Measurements from ENCODE around the gene USP5. TPM values are rescaled to one million over a fixed set of nuclear protein-coding genes. Genes with fewer than 3 reads are reported as not detected.
"Not testable (repeated sequence)": the region's sequence is repeated elsewhere in the genome, so short reads cannot be mapped to it uniquely, and the experiment has no call there.

The USP5 gene
- total RNA-seq, 1 donor from 2014 or later = 61.6 TPM

DNA sequence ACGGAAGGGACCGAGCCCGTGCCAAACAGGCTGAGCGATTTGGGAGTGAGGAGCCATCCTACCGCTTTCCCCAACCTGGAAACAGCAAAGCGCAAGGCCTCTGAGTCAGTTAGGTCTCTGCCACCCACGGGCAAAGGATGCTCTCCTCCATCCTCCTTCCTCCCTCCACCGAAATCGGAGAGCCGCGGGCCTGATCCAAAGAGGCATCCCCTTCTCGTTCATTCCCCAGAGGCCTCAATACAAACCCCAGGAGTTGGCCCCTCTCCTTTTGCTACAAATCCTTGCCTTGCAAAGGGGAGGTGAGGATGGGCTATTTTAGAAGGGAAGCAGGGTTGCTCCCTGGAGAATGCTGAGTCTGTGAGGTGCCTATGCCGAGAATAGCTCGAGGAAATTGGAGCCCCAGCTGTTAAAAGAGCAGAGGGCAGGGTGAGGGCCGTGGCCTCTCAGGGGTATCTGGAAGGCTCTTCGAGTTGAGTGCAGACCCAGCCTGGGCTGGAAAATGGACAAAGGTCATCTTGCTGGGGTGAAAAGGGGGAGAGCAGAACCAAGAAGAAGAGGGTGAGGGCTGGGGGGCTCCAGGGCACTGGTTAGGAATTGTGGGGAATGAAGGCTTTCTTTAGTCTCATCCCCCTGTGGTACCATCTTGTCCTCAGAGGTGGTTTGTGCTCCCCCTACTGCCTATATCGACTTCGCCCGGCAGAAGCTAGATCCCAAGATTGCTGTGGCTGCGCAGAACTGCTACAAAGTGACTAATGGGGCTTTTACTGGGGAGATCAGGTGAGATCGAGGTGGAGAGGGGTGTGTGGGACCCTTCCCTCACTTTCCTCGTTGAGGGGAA, 16.5 kb downstream of the USP5 start:
- peaks cover 39 to 55% (median 44%) of the 10 kb centered on the region in 3 donors for H3K36me3 ChIP-seq (ENCODE audit: control insufficient read depth in 3 of 3, insufficient read depth in 3 of 3, low read length in 3 of 3)
- H3K9ac ChIP-seq (ENCODE audit: low read depth in 1 of 3, low read length in 3 of 3) = peak overlapping the region; percentile 92 to 98 (median 94)
- H3K9me3 ChIP-seq (ENCODE audit: control insufficient read depth in 3 of 3, low read length in 3 of 3) = no peaks in the 10 kb centered on the region
- no peaks in the 10 kb centered on the region for H3K27me3 ChIP-seq (ENCODE audit: control insufficient read depth in 3 of 3, insufficient read depth in 3 of 3, low read length in 3 of 3)
- H3K4me1 ChIP-seq (ENCODE audit: control insufficient read depth in 3 of 3, insufficient read depth in 3 of 3, low read length in 3 of 3) = peaks cover 51 to 64% (median 58%) of the 10 kb centered on the region in 3 donors
- H3K27ac ChIP-seq (ENCODE audit: low read depth, low read length) = peak overlapping the region; percentile 98
- H3K4me3 ChIP-seq (ENCODE audit: low read length in 3 of 3) = peak overlapping the region; percentile 80 to 94 (median 92)

DNA sequence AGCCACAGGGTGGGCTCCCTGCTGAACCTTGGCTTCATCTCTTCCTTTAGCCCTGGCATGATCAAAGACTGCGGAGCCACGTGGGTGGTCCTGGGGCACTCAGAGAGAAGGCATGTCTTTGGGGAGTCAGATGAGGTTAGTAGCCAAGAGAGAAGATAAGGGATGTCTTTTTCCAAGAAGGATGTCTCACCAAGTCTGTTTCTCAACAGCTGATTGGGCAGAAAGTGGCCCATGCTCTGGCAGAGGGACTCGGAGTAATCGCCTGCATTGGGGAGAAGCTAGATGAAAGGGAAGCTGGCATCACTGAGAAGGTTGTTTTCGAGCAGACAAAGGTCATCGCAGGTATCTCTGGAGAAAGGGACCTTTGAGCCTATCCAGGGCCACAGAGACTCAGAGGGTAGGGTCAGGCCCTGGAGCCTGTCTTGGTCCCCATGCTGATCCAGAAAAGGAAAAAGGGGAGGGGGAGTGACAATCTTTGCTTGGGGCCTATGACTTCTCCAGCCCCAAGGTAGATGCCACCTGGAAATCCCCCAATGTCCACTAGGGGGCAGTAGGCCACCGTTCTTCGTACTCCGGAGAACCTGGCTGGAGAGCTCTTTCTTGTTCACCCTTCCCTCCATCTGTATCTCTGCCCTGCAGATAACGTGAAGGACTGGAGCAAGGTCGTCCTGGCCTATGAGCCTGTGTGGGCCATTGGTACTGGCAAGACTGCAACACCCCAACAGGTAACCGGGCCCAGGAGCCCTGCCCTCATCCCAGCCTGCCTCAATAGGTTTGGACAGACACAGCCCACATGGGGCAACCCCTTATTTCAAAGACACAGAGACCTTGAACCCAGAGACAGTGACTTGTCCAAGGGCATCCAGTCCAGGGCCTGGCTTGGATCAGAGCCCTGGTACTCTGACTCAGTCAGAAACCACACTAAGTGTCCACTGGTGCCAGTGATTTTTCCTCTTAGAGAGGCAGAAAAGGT, 17.4 kb downstream of the USP5 start:
- Histone ChIP-seq H3K27ac (ENCODE audit: low read depth, low read length) (peak overlapping the region; percentile 98), H3K4me1 (ENCODE audit: control insufficient read depth in 3 of 3, insufficient read depth in 3 of 3, low read length in 3 of 3) (peaks cover 55 to 69% (median 62%) of the 10 kb centered on the region in 3 donors), H3K36me3 (ENCODE audit: control insufficient read depth in 3 of 3, insufficient read depth in 3 of 3, low read length in 3 of 3) (peaks cover 36 to 48% (median 40%) of the 10 kb centered on the region in 3 donors), H3K9ac (ENCODE audit: low read depth in 1 of 3, low read length in 3 of 3) (peak overlapping the region; percentile 92 to 98 (median 94)), H3K9me3 (ENCODE audit: control insufficient read depth in 3 of 3, low read length in 3 of 3) (no peaks in the 10 kb centered on the region), H3K27me3 (ENCODE audit: control insufficient read depth in 3 of 3, insufficient read depth in 3 of 3, low read length in 3 of 3) (no peaks in the 10 kb centered on the region), H3K4me3 (ENCODE audit: low read length in 3 of 3) (peak overlapping the region; percentile 80 to 94 (median 92))

DNA sequence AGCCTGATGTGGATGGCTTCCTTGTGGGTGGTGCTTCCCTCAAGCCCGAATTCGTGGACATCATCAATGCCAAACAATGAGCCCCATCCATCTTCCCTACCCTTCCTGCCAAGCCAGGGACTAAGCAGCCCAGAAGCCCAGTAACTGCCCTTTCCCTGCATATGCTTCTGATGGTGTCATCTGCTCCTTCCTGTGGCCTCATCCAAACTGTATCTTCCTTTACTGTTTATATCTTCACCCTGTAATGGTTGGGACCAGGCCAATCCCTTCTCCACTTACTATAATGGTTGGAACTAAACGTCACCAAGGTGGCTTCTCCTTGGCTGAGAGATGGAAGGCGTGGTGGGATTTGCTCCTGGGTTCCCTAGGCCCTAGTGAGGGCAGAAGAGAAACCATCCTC, 18.4 kb downstream of the USP5 start:
- H3K4me3 ChIP-seq (ENCODE audit: low read length in 3 of 3); H3K27ac ChIP-seq (ENCODE audit: low read depth, low read length); H3K27me3 ChIP-seq (ENCODE audit: control insufficient read depth in 3 of 3, insufficient read depth in 3 of 3, low read length in 3 of 3); H3K9me3 ChIP-seq (ENCODE audit: control insufficient read depth in 3 of 3, low read length in 3 of 3): not testable (repeated sequence)
- Histone ChIP-seq H3K36me3 (ENCODE audit: control insufficient read depth in 3 of 3, insufficient read depth in 3 of 3, low read length in 3 of 3) (peaks cover 30 to 40% (median 31%) of the 10 kb centered on the region in 3 donors), H3K9ac (ENCODE audit: low read depth in 1 of 3, low read length in 3 of 3) (peak overlapping the region in 1 of 3 donors; percentile 60), H3K4me1 (ENCODE audit: control insufficient read depth in 3 of 3, insufficient read depth in 3 of 3, low read length in 3 of 3) (peaks cover 55 to 69% (median 65%) of the 10 kb centered on the region in 3 donors)

DNA sequence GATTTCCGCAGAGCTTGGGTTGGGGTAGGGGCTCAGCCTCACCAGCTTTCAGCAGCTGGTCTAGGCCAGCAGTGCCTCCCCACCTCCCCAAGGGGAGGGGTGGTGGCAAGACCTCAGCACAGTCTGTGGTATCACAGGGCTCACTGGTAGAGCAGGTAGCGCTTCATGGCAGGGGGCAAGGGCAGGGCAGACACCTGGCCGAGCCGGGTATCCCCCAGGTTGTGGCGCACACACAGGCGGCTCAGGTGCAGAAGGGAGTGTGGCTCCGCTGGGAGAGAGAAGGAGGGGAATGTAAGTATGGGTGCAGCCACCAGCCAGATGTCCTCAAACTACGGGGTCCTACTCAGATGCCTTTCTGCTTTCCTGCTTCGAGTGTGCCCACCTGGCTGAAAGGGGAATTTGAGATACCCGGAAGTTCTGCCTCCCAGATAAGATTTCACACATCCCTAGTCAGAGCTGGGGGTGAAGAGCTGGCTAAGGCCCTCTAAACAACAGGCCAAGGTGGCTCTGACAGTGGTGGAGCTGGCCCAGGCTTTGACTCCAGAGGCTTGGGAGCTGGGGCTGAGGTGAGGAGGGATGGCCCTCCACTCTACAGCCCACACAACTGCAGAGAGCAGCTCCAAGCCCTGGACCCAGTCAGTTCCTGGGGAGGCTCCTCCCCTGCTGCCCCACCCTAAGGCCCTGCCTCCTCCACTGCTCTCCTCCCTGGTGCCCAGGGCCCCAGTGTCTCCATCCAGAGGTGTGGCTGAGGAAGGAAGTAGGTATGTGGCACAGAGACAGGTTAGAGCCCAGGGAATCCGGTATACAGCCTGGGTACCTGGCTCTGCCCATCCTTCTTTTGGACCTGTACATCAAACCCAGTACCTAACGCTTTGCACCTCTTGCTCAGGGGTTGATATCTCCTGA, 19.4 kb downstream of the USP5 start:
- H3K9ac ChIP-seq (ENCODE audit: low read depth in 1 of 3, low read length in 3 of 3) = peak overlapping the region in 2 of 3 donors; percentile 54 to 88

DNA sequence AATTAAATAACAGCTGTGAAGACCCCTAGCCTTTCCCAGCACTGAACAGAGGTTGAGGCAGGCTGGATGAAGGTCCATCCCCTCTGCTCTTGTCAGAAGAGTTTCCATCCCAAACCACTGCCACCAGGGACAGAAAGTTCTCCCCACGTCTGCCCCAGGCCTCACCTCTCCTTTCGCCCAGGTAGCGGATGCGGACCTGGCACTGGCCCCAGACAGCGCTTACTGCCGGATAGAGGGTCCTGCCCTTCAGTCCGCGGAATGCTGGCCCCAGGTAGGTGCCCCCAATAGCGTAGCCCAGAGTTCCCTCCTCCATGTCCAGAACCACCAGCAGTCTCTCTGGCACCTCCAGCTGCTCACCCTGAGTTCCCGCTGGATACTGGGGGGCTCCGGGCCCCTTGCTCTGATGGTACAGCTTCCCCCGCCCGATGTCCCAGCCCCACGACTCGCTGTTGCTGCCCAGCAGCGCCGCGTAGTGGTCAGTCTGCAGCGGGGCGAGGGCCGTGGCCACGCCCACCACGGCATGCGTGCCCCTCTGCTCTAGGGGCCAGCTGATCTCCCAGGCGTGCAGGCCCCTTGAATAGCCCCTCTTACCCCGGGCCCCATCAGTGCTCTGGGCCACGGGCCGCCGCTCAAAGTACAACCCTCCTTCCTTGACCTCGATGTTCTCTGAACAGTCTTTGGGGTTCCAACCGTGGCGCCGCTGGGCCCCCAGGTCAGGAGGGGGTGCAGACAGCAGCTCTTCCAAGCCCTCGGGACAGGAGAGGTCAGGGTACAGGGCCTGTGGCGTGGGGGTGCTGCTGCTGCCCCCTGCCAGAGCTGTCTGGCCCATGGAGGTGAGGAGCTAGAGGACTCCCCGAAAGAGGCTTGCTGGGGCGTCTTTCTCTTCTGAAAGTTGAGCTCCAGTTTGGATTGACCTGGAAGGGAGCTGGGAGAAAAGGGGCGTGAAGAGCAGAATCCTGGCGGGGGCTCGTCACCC, 20.4 kb downstream of the USP5 start:
- Histone ChIP-seq H3K36me3 (ENCODE audit: control insufficient read depth in 3 of 3, insufficient read depth in 3 of 3, low read length in 3 of 3) (peaks cover 23 to 38% (median 34%) of the 10 kb centered on the region in 3 donors), H3K27me3 (ENCODE audit: control insufficient read depth in 3 of 3, insufficient read depth in 3 of 3, low read length in 3 of 3) (no peaks in the 10 kb centered on the region), H3K4me3 (ENCODE audit: low read length in 3 of 3) (peak overlapping the region; percentile 80 to 88 (median 84)), H3K4me1 (ENCODE audit: control insufficient read depth in 3 of 3, insufficient read depth in 3 of 3, low read length in 3 of 3) (peaks cover 48 to 56% (median 56%) of the 10 kb centered on the region in 3 donors), H3K9me3 (ENCODE audit: control insufficient read depth in 3 of 3, low read length in 3 of 3) (no peaks in the 10 kb centered on the region), H3K9ac (ENCODE audit: low read depth in 1 of 3, low read length in 3 of 3) (peak overlapping the region; percentile 83 to 89 (median 88)), H3K27ac (ENCODE audit: low read depth, low read length) (peak overlapping the region; percentile 74)

More for the DNA sequence above, 19.4 kb downstream of the USP5 start:
- Histone ChIP-seq H3K4me1 (ENCODE audit: control insufficient read depth in 3 of 3, insufficient read depth in 3 of 3, low read length in 3 of 3) (peaks cover 55 to 65% (median 64%) of the 10 kb centered on the region in 3 donors), H3K9me3 (ENCODE audit: control insufficient read depth in 3 of 3, low read length in 3 of 3) (no peaks in the 10 kb centered on the region), H3K27me3 (ENCODE audit: control insufficient read depth in 3 of 3, insufficient read depth in 3 of 3, low read length in 3 of 3) (no peaks in the 10 kb centered on the region), H3K36me3 (ENCODE audit: control insufficient read depth in 3 of 3, insufficient read depth in 3 of 3, low read length in 3 of 3) (peaks cover 23 to 36% (median 31%) of the 10 kb centered on the region in 3 donors), H3K4me3 (ENCODE audit: low read length in 3 of 3) (peak overlapping the region; percentile 49 to 84 (median 54)), H3K27ac (ENCODE audit: low read depth, low read length) (peak overlapping the region; percentile 74)

DNA sequence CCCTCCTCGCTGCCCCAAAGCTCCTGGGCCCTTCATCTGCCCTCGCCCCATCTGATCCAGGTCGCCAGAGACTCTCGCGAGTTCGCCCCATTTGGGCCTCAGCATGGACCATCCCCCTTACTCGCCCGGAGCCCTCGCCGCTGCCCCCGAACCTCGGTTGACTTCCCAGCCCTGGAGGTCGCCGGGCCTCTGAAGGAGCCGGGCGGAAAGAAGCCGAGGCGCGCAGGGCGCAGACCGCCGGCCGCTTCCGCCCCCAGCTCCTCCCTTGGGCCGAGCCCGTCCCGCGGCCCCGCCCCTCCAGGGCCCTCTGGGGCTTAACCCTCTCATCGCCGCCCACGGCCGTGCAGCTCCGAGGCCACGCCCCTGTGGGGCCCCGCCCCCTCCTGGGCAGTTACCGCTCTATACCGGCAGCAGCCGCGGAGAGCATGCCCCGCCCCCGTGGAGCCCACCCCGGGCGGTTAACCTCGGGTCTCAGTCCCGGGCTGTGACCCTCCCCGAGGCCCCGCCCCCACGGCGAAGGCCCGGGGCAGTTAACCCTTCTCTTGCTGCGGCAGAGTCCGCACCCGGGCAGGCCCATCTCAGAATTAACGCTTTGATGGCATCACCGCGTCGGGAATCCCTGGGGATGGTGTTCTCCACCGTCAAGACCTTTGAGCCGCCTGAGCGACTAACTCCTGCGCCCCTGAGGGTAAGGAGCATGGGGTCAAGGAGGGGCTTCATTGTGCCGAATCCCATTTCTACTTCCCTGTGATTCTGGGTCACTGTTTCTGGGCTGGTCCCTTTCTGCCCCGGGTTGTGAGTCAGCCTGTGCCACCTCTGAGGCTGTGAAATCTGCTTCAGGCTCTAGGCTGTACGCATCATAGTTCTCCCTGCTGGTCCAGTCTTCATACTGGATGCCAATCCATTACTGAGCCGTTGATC, 21.4 kb downstream of the USP5 start, which contains the start of gene SPSB2:
SPSB2 (minus strand) TSS at position 210 of the 921 bp plus-strand sequence. CDS start 402 bp downstream, outside the sequence.
- Histone ChIP-seq H3K27me3 (ENCODE audit: control insufficient read depth in 3 of 3, insufficient read depth in 3 of 3, low read length in 3 of 3) (no peaks in the 10 kb centered on the region), H3K9me3 (ENCODE audit: control insufficient read depth in 3 of 3, low read length in 3 of 3) (no peaks in the 10 kb centered on the region), H3K9ac (ENCODE audit: low read depth in 1 of 3, low read length in 3 of 3) (peak within 1 kb of the TSS; percentile 83 to 89 (median 88)), H3K4me3 (ENCODE audit: low read length in 3 of 3) (peak within 1 kb of the TSS; percentile 80 to 88 (median 84)), H3K36me3 (ENCODE audit: control insufficient read depth in 3 of 3, insufficient read depth in 3 of 3, low read length in 3 of 3) (peaks cover 23 to 34% (median 32%) of the 10 kb centered on the region in 3 donors), H3K27ac (ENCODE audit: low read depth, low read length) (peak within 1 kb of the TSS; percentile 74), H3K4me1 (ENCODE audit: control insufficient read depth in 3 of 3, insufficient read depth in 3 of 3, low read length in 3 of 3) (peaks cover 45 to 53% (median 52%) of the 10 kb centered on the region in 3 donors)

DNA sequence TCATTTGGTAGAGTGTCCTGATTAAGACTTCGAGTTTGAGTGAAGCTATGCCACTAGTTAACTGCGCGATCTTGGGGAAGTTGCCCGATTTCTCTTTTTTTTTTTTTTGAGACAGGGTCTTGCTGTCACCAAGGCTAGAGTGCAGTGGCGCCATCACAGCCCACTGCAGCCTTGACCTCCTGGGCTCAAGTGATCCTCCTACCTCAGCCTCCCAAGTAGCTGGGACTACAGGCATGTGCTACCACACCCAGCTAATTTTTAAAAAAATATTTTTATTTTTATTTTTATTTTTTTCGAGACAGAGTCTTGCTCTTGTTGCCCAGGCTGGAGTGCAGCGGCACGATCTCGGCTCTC, 22.0 kb downstream of the USP5 start:
- not testable (repeated sequence) for H3K9me3 ChIP-seq (ENCODE audit: control insufficient read depth in 3 of 3, low read length in 3 of 3); H3K27me3 ChIP-seq (ENCODE audit: control insufficient read depth in 3 of 3, insufficient read depth in 3 of 3, low read length in 3 of 3)
- H3K9ac ChIP-seq (ENCODE audit: low read depth in 1 of 3, low read length in 3 of 3) = peak overlapping the region; percentile 79 to 88 (median 83)
- peak overlapping the region; percentile 80 to 88 (median 84) for H3K4me3 ChIP-seq (ENCODE audit: low read length in 3 of 3)
- peak overlapping the region; percentile 74 for H3K27ac ChIP-seq (ENCODE audit: low read depth, low read length)
- peaks cover 38 to 46% (median 45%) of the 10 kb centered on the region in 3 donors for H3K4me1 ChIP-seq (ENCODE audit: control insufficient read depth in 3 of 3, insufficient read depth in 3 of 3, low read length in 3 of 3)
- H3K36me3 ChIP-seq (ENCODE audit: control insufficient read depth in 3 of 3, insufficient read depth in 3 of 3, low read length in 3 of 3) = peaks cover 23 to 31% (median 29%) of the 10 kb centered on the region in 3 donors

DNA sequence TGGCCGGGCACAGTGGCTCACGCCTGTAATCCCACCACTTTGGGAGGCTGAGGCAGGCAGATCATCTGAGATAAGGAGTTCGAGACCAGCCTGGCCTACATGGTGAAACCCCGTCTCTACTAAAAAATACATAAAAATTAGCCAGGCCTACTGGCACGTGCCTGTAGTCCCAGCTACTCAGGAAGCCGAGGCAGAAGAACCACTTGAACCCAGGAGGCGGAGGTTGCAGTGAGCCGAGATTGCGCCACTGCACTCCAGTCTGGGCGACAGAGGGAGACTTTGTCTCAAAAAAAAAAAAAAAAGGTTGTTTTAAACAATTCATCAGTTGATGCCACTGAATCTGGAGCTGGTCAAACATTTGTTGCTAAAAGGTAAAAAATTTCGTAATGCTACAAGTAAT, 27.9 kb downstream of the USP5 start:
- H3K4me1 ChIP-seq (ENCODE audit: control insufficient read depth in 3 of 3, insufficient read depth in 3 of 3, low read length in 3 of 3); H3K4me3 ChIP-seq (ENCODE audit: low read length in 3 of 3); H3K9me3 ChIP-seq (ENCODE audit: control insufficient read depth in 3 of 3, low read length in 3 of 3); H3K27me3 ChIP-seq (ENCODE audit: control insufficient read depth in 3 of 3, insufficient read depth in 3 of 3, low read length in 3 of 3); H3K9ac ChIP-seq (ENCODE audit: low read depth in 1 of 3, low read length in 3 of 3); H3K27ac ChIP-seq (ENCODE audit: low read depth, low read length): not testable (repeated sequence)
- peaks cover 9 to 23% (median 12%) of the 10 kb centered on the region in 3 donors for H3K36me3 ChIP-seq (ENCODE audit: control insufficient read depth in 3 of 3, insufficient read depth in 3 of 3, low read length in 3 of 3)
